22Rv1 (cell line): ENCODE results near the gene DNAL4.

Experiments
- H3K27ac ChIP-seq: fragments of 450-650 bp; 2 replicates; pipeline ENCODE4 v1.5.1; 2017
- ZFX ChIP-seq: fragments of 450-650 bp; IDR thresholded peaks from 2 replicates; pipeline ENCODE4 v1.6.1; 2017; ENCODE audit warnings: antibody characterized with exemption, borderline replicate concordance
- TF ChIP-seq, protein P1 (sequence below): fragments of 450-650 bp; IDR thresholded peaks from 2 replicates; pipeline ENCODE4 v1.5.1; 2017; ENCODE audit warnings: mild to moderate bottlenecking

The DNAL4 gene

DNA sequence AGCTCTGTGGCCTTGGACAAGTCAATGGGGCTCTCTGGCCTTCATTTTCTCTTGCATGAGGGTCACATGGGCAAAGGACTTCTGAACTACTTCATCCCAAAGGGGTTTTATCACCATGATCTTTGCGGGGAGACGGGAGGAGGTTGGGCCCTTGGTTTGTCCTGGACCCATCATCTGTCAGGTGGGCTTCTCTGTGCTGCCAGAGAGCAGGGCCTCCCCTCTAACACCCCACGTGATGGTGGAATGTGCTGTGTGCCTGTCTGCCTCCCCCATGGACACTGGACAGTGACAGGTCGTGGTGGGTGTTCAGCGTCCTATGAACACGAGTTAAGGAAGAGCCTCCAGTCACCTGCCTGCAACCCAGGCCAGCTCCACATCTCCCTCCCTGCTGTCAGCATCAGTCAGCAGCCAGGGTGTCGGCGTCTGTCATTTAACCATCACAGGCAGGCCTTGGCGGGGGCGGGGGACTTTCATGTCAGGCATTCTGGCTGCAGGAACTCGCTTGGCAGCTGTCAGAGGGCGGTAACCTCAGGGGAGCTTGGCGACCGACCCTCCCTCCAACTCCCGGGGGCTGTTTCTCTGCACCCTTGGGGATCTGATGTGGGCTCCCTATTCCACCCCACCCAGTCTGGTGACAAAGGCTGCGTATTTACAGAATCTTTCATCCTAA lies 35.5 kb downstream of the DNAL4 start:
- TF ChIP-seq, protein P1, sequence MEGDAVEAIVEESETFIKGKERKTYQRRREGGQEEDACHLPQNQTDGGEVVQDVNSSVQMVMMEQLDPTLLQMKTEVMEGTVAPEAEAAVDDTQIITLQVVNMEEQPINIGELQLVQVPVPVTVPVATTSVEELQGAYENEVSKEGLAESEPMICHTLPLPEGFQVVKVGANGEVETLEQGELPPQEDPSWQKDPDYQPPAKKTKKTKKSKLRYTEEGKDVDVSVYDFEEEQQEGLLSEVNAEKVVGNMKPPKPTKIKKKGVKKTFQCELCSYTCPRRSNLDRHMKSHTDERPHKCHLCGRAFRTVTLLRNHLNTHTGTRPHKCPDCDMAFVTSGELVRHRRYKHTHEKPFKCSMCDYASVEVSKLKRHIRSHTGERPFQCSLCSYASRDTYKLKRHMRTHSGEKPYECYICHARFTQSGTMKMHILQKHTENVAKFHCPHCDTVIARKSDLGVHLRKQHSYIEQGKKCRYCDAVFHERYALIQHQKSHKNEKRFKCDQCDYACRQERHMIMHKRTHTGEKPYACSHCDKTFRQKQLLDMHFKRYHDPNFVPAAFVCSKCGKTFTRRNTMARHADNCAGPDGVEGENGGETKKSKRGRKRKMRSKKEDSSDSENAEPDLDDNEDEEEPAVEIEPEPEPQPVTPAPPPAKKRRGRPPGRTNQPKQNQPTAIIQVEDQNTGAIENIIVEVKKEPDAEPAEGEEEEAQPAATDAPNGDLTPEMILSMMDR = no peak
- no peak for TF ChIP-seq ZFX
- H3K27ac ChIP-seq = no peak overlapping the region

DNA sequence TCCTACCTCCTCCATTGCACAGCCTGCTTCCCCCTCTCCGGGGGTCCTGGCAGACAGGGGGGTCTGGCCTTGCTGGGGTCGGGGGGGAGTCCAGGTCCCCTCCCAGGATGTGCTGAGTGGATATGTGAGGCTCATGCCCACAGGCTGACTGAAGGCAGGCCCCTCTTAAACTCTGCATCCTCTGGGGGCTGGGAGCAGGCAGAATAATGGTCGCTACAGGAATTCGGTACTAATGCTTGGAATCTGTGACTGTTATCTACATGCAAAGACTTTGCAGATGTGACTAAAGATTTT lies 36.5 kb downstream of the DNAL4 start:
- no peak overlapping the region for H3K27ac ChIP-seq
- TF ChIP-seq, protein P1 = no peak
- TF ChIP-seq ZFX = no peak

DNA sequence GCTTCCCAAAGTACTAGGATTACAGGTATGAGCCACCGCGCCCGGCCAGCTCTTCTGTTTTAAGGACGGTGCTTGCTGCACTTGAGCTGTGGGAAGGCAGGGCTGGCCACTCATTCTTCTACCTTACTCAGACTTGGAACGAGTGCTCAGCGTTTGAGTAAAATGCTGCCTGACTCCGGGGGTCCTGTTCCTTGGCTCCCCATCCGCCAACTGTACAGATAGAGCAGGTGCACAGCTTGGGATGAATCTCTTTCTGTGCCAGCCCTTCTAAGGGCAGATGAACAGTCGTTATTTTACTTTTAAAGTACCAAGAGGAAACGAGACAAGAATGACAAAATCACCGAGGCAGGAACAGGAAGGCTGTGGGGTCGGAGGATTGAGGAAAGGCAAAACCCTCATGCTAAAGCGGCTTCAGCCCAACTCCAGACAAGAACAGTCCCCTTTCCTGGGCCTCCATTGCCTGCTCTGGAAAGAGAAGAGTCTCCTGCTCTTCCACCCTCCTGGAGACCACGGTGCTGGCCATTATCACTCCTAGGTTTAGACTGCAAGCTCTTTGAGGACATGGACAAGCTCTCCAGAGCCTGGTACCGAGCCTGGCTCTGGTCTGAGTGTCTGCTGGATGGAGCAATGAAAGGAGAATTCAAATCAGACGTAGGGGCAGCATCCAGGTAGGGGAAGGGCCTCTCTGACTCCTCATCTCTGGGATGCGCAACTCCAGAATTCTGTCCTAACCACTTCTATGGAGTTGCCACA lies 37.1 kb downstream of the DNAL4 start:
- TF ChIP-seq, protein P1 = no peak
- no peak for TF ChIP-seq ZFX
- H3K27ac ChIP-seq = peak overlapping the region; percentile 100

DNA sequence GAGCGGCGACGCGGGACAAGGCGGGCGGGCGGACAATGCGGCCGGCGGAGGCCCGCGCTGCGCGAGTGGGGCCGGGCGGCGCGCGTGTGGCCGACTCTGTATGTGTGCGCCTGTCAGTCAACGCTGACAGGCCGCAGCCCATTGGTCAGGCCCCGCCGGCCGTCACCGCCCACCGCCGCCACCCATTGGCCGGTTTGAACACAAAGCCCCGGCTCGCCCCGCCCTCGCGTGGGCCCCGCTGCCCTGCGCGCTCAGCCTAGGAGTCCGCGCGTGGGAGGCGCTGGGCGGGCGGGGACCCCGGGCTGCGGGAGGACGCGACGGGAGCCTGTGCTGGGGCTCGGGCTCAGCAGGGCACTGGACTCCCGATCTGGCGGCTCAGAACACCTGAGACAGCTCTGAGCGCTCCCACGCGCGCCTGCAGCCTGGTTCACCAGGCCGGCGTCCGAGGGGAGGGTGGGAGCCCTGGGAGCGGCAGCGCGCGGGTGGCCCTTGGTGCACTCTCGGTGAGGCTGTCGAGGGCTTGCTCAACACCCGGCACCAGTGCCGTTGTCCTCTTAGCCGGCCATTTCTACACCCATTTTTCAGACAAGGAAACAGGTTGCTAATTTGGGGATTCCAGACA lies 37.9 kb downstream of the DNAL4 start, which contains the start of gene SUN2:
Gene SUN2, minus strand, starts transcription at position 88 of the 622 bp plus-strand sequence. CDS start 3,370 bp downstream, outside the sequence.
- TF ChIP-seq ZFX = no peak
- TF ChIP-seq, protein P1 = no peak
- H3K27ac ChIP-seq = peak within 1 kb of the TSS; percentile 100

DNA sequence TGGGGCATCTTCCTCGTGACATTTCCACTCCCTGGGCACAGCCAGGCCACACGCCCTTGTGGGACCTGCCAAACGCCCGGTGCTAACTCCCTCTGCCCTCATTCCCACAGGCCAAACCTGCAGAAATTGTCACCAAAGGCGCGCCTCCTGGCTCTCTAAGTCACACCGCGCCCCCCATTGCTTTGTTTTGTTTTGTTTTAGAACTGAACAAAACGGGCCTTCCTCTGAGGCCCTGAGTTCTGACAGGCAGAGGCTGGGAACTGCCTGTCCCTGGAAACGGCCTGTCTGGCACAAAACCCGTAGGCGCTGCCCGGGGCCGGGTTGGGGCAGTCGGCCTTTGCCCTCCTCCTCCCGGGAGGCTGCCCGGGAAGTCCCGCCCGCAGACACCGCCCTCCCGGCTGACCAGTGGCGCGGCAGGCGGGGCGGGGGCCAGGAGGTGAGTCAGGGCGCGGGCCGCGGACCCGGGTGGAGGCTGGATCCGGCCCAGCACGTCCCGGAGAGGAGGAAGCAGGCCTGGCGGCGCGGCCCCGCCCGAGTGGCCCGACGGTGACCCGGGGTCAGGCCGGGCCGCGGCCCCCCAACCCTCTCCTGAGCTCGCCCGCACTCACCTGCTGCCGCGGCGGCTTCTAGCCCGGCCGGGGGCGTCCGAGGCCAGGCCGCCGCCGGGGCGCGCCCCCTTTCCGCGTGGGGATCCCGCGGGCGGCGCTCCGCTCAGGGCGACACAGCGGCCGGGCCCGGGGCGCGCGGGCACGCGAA lies 38.6 kb downstream of the DNAL4 start:
- H3K27ac ChIP-seq = peak overlapping the region; percentile 100

DNA sequence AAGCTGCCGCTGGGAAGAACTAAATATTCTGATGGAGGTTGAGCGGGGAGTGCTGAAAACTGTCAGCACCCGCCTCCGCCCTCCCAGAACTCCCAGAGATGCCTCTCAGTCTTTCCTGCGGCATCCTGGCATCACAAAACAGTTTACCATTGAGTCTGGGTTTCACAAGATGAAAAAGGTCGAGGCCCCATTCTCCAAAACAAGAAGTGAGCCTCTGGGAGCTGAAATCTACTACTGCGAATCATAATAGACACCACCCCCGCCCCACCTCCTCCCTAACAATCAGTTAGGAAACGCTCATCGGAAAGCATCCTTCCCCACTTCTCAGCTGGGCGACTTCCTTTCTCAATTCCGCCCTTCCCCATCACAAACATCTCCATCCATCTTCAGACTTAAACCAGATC lies 39.2 kb downstream of the DNAL4 start:
- peak overlapping the region; percentile 100 for H3K27ac ChIP-seq

More for the DNA sequence above, 38.6 kb downstream of the DNAL4 start:
- TF ChIP-seq ZFX = no peak
- TF ChIP-seq, protein P1 = no peak

More for the DNA sequence above, 39.2 kb downstream of the DNAL4 start:
- no peak for TF ChIP-seq ZFX
- TF ChIP-seq, protein P1 = no peak
